ENCODE measurements around the gene TXNDC17.

GRCh38 chr17:6596941-6597340 lies 43.9 kb upstream of the TXNDC17 start:
- TF ChIP-seq JUN (IDR thresholded peaks at IDR 0.05; ENCODE audit: borderline replicate concordance, low read depth, low read length) (no peak), JUN (CRISPR knock-in tag; IDR thresholded peaks at IDR 0.05; ENCODE audit: borderline replicate concordance) (no peak), SMC3 (conservative IDR thresholded peaks at IDR 0.05; ENCODE audit: insufficient read depth, low read depth, low read length) (no peak), IFI16 (CRISPR knock-in tag; IDR thresholded peaks at IDR 0.05) (no peak), CTCF (IDR thresholded peaks at IDR 0.05 in 2 of 3, conservative IDR thresholded peaks at IDR 0.05 in 1 of 3; ENCODE audit: insufficient read depth in 2 of 3, low read depth in 1 of 3, low read length in 3 of 3) (no peak), SP1 (CRISPR knock-in tag; IDR thresholded peaks at IDR 0.05) (no peak)

Data from K562 (cell line).